SK-N-SH (cell line): Measurements from ENCODE around the gene PCNX1. TPM values are rescaled to one million over a fixed set of nuclear protein-coding genes. Genes with fewer than 3 reads are reported as not detected.
A peak's percentile ranks its signal among the peaks of the same experiment; 100 is the strongest.

ENCODE experiments used
- CTCF ChIA-PET: fragments of 300-600, 350-600 bp; formaldehyde crosslinking; extraction: SDS; loops from one replicate; lab custom pipeline; 2021; lab: Yijun Ruan, JAX
- POLR2A ChIA-PET: fragments of 350-600 bp; sonication (Branson Sonifier 250); formaldehyde crosslinking; extraction: SDS; loops from one replicate; lab custom pipeline; 2020; ENCODE audit warnings: antibody characterized with exemption, inconsistent platforms; lab: Yijun Ruan, JAX
- DNase-seq: peaks from one replicate; pipeline ENCODE4 v3.0.0; 2012
- H2AFZ ChIP-seq: fragments of 200-600 bp; sonication (generic); 2 replicates; pipeline ENCODE4 v1.8.1; 2016; ENCODE audit warnings: antibody characterized with exemption, mild to moderate bottlenecking, low read depth
- H3F3A ChIP-seq: fragments of 200-600 bp; sonication (generic); replicated peaks from 2 replicates; pipeline ENCODE3; 2016; ENCODE audit warnings: antibody characterized with exemption, mild to moderate bottlenecking; ENCODE audit not compliant: insufficient read depth
- H3K27ac ChIP-seq, 2 experiments: fragments of 200-500 bp in 1 of 2; fragments of 200-600 bp in 1 of 2; sonication (Bioruptor generic) in 1 of 2; sonication (generic), shearing (Covaris generic) in 1 of 2; 2 replicates each; pipeline versions ENCODE4 v1.5.1 to v1.6.1; 2014 to 2016; ENCODE audit warnings: low read depth in 2 of 2, inconsistent platforms in 1 of 2, low read length in 1 of 2, mild to moderate bottlenecking in 1 of 2, mixed read lengths in 1 of 2
- H3K27me3 ChIP-seq: fragments of 200-600 bp; sonication (generic), shearing (Covaris generic); 2 replicates; pipeline ENCODE4 v1.6.1; 2016; ENCODE audit warnings: mixed run types; ENCODE audit not compliant: insufficient read depth
- H3K36me3 ChIP-seq, 2 experiments: fragments of 200-500 bp in 1 of 2; fragments of 200-600 bp in 1 of 2; sonication (Bioruptor generic) in 1 of 2; sonication (generic) in 1 of 2; replicated peaks in 1 of 2; 2 replicates each; pipeline versions ENCODE3 to v1.5.1; 2014 to 2016; ENCODE audit warnings: low read length in 1 of 2, mild to moderate bottlenecking in 1 of 2; ENCODE audit not compliant: insufficient read depth in 2 of 2, control insufficient read depth in 1 of 2
- H3K4me1 ChIP-seq, 2 experiments: fragments of 200-500 bp in 1 of 2; fragments of 200-600 bp in 1 of 2; sonication (Bioruptor generic) in 1 of 2; sonication (generic), shearing (Covaris generic) in 1 of 2; 2 replicates each; pipeline versions ENCODE4 v1.5.1 to v1.6.1; 2014 to 2016; ENCODE audit warnings: low read depth in 1 of 2, low read length in 1 of 2, mixed run types in 1 of 2; ENCODE audit not compliant: insufficient read depth in 2 of 2, control insufficient read depth in 1 of 2
- H3K4me2 ChIP-seq: fragments of 200-600 bp; sonication (generic), shearing (Covaris generic); 2 replicates; pipeline ENCODE4 v1.6.1; 2017; ENCODE audit warnings: mixed run types
- H3K4me3 ChIP-seq, 2 experiments: fragments of 200-500 bp in 1 of 2; fragments of 200-600 bp in 1 of 2; sonication (Bioruptor generic) in 1 of 2; sonication (generic), shearing (Covaris generic) in 1 of 2; 2 replicates each; pipeline versions ENCODE4 v1.5.1 to v1.8.1; 2014 to 2016; ENCODE audit warnings: low read depth in 2 of 2, inconsistent platforms in 1 of 2, low read length in 1 of 2, mild to moderate bottlenecking in 1 of 2, mixed read lengths in 1 of 2, moderate library complexity in 1 of 2
- H3K79me2 ChIP-seq: fragments of 200-600 bp; sonication (generic); 2 replicates; pipeline ENCODE4 v1.8.1; 2017; ENCODE audit warnings: mild to moderate bottlenecking; ENCODE audit not compliant: insufficient read depth
- H3K9ac ChIP-seq: fragments of 200-600 bp; sonication (generic); 2 replicates; pipeline ENCODE4 v1.6.1; 2017; ENCODE audit warnings: mixed run types
- H3K9me2 ChIP-seq: fragments of 200-600 bp; sonication (generic); 2 replicates; pipeline ENCODE4 v1.6.1; 2017; ENCODE audit warnings: mixed run types
- H3K9me3 ChIP-seq: fragments of 200-600 bp; sonication (generic); 2 replicates; pipeline ENCODE4 v1.6.1; 2017; ENCODE audit warnings: mixed run types, mild to moderate bottlenecking, moderate library complexity
- H4K20me1 ChIP-seq: fragments of 200-600 bp; sonication (generic); 2 replicates; pipeline ENCODE4 v1.6.1; 2017; ENCODE audit warnings: mild to moderate bottlenecking, mixed run types; ENCODE audit not compliant: insufficient read depth
- CHD2 ChIP-seq: fragments of 150-350 bp; IDR thresholded peaks from 2 replicates; pipeline ENCODE4 v1.6.1; 2018; ENCODE audit warnings: low read length; ENCODE audit not compliant: partially characterized antibody
- FOSL2 ChIP-seq: IDR thresholded peaks from 2 replicates; pipeline ENCODE4 v1.4.0; 2012; ENCODE audit warnings: low read depth, mild to moderate bottlenecking, moderate library complexity, borderline replicate concordance
- FOXM1 ChIP-seq: IDR thresholded peaks from 2 replicates; pipeline ENCODE4 v1.4.0; 2012; ENCODE audit warnings: low read depth, mild to moderate bottlenecking
- GABPA ChIP-seq: IDR thresholded peaks from 2 replicates; pipeline ENCODE4 v1.4.0; 2012; ENCODE audit warnings: low read depth, mild to moderate bottlenecking
- GATA2 ChIP-seq: sonication (generic); formaldehyde crosslinking; IDR thresholded peaks from 2 replicates; pipeline ENCODE4 v1.5.0; 2020; ENCODE audit warnings: mild to moderate bottlenecking, missing genetic modification reagents
- MEF2A ChIP-seq: IDR thresholded peaks from 2 replicates; pipeline ENCODE4 v1.4.0; 2012; ENCODE audit warnings: low read depth, borderline replicate concordance
- MXI1 ChIP-seq: IDR thresholded peaks from 2 replicates; pipeline ENCODE4 v1.6.1; 2012; ENCODE audit warnings: mild to moderate bottlenecking, low read depth, low read length, improper control_type of control experiment
- NRF1 ChIP-seq: IDR thresholded peaks from 2 replicates; pipeline ENCODE4 v1.6.1; 2012; ENCODE audit warnings: low read depth, mild to moderate bottlenecking, low read length
- POLR2AphosphoS5 ChIP-seq: IDR thresholded peaks from 2 replicates; pipeline ENCODE4 v1.6.1; 2012; ENCODE audit warnings: low read depth, low read length
- RAD21 ChIP-seq: IDR thresholded peaks from 2 replicates; pipeline ENCODE4 v1.6.1; 2012; ENCODE audit warnings: mild to moderate bottlenecking, low read length
- RCOR1 ChIP-seq: fragments of 150-350 bp; IDR thresholded peaks from 2 replicates; pipeline ENCODE4 v1.6.1; 2017; ENCODE audit warnings: antibody characterized with exemption, low read length
- TAF1 ChIP-seq: IDR thresholded peaks from 2 replicates; pipeline ENCODE4 v1.6.1; 2012; ENCODE audit warnings: low read depth, mild to moderate bottlenecking, low read length, moderate library complexity, borderline replicate concordance
- TCF12 ChIP-seq: IDR thresholded peaks from 2 replicates; pipeline ENCODE4 v1.4.0; 2012
- YY1 ChIP-seq: IDR thresholded peaks from 2 replicates; pipeline ENCODE4 v1.4.0; 2012; ENCODE audit warnings: low read depth, mild to moderate bottlenecking
- WGBS: methylation state at CpG from one replicate; pipeline ENCODE4 v1.1.6; 2017; ENCODE audit warnings: low lambda C conversion rate; 5-methylcytosine and 5-hydroxymethylcytosine counted together
- polyA plus RNA-seq, 3 experiments: library from polyadenylated mRNA; depleted of rRNA; stranded (reverse); fragments of >200 nt; gene quantifications; 2 replicates each; pipeline ENCODE4 v1.2.3, GENCODE V29; 2012
- TF ChIP-seq, protein P1 (sequence below): IDR thresholded peaks from 2 replicates; pipeline ENCODE4 v1.4.0; 2012; ENCODE audit warnings: low read depth, borderline replicate concordance
- TF ChIP-seq, protein P2 (sequence below): fragments of 150-350 bp; IDR thresholded peaks from 2 replicates; pipeline ENCODE4 v1.6.1; 2017; ENCODE audit warnings: antibody characterized with exemption, low read length, low read depth, borderline replicate concordance
- TF ChIP-seq, protein P3 (sequence below): IDR thresholded peaks from 2 replicates; pipeline ENCODE4 v1.6.1; 2012; ENCODE audit warnings: mild to moderate bottlenecking, low read depth, low read length, moderate library complexity
- TF ChIP-seq, protein P4 (sequence below): IDR thresholded peaks from 2 replicates; pipeline ENCODE4 v1.4.0; 2012; ENCODE audit warnings: low read depth, borderline replicate concordance

Gene PCNX1
- polyA plus RNA-seq, 1 of the 3 experiments (the other 2 are of a cell fraction): 9.4 TPM

DNA sequence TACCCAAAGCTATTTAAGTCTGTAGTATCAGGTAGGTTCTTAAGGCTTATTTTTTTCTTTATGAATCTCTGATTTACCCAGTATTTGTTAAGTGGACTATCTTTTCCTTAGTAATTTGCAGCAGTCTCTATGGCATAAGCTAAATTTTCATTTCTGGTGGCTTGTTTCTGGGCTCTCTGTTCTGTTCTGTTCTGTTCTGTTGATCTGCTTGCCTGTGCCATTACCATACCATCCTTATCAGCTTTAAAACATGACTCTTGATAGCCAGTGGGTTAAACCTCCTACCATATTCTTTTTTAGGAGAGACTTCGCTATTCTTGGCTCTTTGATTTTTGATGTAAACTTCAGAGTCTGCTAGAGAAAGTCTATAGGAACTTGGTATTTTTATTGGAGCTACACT is 46.8 kb downstream of the PCNX1 start:
- no peak overlapping the region for H3K4me2 ChIP-seq
- H2AFZ ChIP-seq: no peak overlapping the region
- no peak overlapping the region for H3K9ac ChIP-seq
- H3K9me3 ChIP-seq: peaks cover 9% of the 10 kb centered on the region; the same call in 1 of the 2 replicates
- no peaks in the 10 kb centered on the region for H3K27me3 ChIP-seq
- H3K9me2 ChIP-seq: no peaks in the 10 kb centered on the region; the same call in 1 of the 2 replicates
- H3K27ac ChIP-seq: no peak overlapping the region
- peaks cover 14% of the 10 kb centered on the region for H4K20me1 ChIP-seq
- DNase-seq: no peak
- no peak overlapping the region for H3K4me3 ChIP-seq
- H3K79me2 ChIP-seq: peaks cover 69% of the 10 kb centered on the region
- POLR2A ChIA-PET: no interaction called here
- TF ChIP-seq MXI1: no peak
- 96% methylated on average over 1 of the region's 1 CpG for WGBS
- peaks cover 25 to 48% of the 10 kb centered on the region in 2 experiments for H3K36me3 ChIP-seq
- peaks cover 0 to 10% of the 10 kb centered on the region in 2 experiments; a peak in 2 of 4 replicates for H3K4me1 ChIP-seq
- H3F3A ChIP-seq: peaks cover 26% of the 10 kb centered on the region
- CTCF ChIA-PET: interaction anchor here (1.0 to 5.0 kb wide), 4 partner anchors 19 to 799 kb away, joined by 4 to 59 read pairs (median 31); partner anchors contain the start of gene PCNX1

DNA sequence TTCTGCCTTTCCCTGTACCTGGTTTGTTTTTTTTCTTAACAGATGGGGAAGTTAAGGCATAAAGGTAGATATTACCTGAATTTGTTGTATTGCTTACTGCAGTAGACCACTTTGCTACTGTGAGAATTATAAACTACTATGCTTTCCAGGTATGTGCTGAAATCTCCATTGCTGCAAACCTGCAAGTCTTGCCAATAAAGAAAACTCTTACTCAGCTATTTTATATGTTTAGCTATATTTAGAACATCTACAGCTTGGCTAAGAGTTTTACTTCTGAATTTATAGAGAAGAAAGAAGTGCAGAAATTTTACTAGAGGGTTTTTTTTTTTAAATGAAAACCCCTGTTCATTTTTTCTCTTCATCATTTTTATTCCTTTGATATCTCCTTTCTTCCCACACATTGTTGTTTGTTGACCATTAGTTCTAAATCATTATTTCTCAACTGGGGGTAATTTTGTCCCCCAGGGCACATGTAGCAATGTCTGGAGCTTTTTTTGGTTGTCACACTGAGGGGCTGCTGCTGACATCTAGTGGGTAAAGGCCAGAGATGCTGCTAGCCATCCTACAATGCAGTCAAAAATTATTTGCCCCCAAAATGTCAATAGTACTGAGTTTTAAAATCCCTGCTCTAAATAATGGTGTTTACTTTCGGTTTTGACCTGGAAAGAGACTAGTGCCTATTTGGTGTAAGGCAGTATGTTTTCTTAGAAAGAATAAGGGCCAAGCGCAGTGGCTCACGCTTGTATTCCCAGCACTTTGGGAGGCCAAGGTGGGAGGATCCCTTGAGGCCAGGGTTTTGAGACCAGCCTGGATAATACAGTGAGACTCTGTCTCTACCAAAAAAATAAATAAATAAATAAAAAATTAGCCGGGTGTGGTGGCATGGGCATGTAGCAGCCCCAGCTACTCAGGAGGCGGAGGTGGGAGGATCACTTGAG is 48.6 kb downstream of the PCNX1 start:
- ChIA-PET POLR2A (no interaction called here), CTCF (interaction anchor here (0.6 to 5.0 kb wide), 15 partner anchors 11 to 539 kb away, joined by 3 to 59 read pairs (median 4); partner anchors contain the start of genes MED6, PCNX1 and SYNJ2BP)
- Histone ChIP-seq H3F3A (peaks cover 15% of the 10 kb centered on the region), H3K9ac (no peak overlapping the region), H4K20me1 (peaks cover 14% of the 10 kb centered on the region), H3K36me3 (peaks cover 9 to 34% of the 10 kb centered on the region in 2 experiments), H3K9me3 (peaks cover 7% of the 10 kb centered on the region; the same call in 1 of the 2 replicates), H3K27me3 (no peaks in the 10 kb centered on the region), H3K9me2 (no peaks in the 10 kb centered on the region; the same call in 1 of the 2 replicates), H3K4me3 (0 out of 4 replicates have a peak overlapping the region, but pooled peaks of 1 of the 2 experiments have one; percentile 8), H3K4me2 (peak overlapping the region; percentile 30; the same call in 1 of the 2 replicates), H3K4me1 (peaks cover 0 to 10% of the 10 kb centered on the region in 2 experiments; a peak in 2 of 4 replicates), H2AFZ (no peak overlapping the region), H3K79me2 (peaks cover 62% of the 10 kb centered on the region), H3K27ac (no peak overlapping the region)
- DNase-seq: peak; percentile 25
- WGBS: 71% methylated on average over 5 of the region's 5 CpGs
- no peak for TF ChIP-seq MXI1
- no peak for TF ChIP-seq FOSL2
- TF ChIP-seq, protein P1, sequence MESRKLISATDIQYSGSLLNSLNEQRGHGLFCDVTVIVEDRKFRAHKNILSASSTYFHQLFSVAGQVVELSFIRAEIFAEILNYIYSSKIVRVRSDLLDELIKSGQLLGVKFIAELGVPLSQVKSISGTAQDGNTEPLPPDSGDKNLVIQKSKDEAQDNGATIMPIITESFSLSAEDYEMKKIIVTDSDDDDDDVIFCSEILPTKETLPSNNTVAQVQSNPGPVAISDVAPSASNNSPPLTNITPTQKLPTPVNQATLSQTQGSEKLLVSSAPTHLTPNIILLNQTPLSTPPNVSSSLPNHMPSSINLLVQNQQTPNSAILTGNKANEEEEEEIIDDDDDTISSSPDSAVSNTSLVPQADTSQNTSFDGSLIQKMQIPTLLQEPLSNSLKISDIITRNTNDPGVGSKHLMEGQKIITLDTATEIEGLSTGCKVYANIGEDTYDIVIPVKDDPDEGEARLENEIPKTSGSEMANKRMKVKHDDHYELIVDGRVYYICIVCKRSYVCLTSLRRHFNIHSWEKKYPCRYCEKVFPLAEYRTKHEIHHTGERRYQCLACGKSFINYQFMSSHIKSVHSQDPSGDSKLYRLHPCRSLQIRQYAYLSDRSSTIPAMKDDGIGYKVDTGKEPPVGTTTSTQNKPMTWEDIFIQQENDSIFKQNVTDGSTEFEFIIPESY: no peak
- no peak for TF ChIP-seq TAF1
- TF ChIP-seq YY1: no peak
- peak; percentile 82 for TF ChIP-seq RAD21
- TF ChIP-seq, protein P2, sequence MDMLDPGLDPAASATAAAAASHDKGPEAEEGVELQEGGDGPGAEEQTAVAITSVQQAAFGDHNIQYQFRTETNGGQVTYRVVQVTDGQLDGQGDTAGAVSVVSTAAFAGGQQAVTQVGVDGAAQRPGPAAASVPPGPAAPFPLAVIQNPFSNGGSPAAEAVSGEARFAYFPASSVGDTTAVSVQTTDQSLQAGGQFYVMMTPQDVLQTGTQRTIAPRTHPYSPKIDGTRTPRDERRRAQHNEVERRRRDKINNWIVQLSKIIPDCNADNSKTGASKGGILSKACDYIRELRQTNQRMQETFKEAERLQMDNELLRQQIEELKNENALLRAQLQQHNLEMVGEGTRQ: no peak
- TF ChIP-seq, protein P3, sequence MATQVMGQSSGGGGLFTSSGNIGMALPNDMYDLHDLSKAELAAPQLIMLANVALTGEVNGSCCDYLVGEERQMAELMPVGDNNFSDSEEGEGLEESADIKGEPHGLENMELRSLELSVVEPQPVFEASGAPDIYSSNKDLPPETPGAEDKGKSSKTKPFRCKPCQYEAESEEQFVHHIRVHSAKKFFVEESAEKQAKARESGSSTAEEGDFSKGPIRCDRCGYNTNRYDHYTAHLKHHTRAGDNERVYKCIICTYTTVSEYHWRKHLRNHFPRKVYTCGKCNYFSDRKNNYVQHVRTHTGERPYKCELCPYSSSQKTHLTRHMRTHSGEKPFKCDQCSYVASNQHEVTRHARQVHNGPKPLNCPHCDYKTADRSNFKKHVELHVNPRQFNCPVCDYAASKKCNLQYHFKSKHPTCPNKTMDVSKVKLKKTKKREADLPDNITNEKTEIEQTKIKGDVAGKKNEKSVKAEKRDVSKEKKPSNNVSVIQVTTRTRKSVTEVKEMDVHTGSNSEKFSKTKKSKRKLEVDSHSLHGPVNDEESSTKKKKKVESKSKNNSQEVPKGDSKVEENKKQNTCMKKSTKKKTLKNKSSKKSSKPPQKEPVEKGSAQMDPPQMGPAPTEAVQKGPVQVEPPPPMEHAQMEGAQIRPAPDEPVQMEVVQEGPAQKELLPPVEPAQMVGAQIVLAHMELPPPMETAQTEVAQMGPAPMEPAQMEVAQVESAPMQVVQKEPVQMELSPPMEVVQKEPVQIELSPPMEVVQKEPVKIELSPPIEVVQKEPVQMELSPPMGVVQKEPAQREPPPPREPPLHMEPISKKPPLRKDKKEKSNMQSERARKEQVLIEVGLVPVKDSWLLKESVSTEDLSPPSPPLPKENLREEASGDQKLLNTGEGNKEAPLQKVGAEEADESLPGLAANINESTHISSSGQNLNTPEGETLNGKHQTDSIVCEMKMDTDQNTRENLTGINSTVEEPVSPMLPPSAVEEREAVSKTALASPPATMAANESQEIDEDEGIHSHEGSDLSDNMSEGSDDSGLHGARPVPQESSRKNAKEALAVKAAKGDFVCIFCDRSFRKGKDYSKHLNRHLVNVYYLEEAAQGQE: no peak
- TF ChIP-seq FOXM1: no peak
- TF ChIP-seq RCOR1: no peak
- TF ChIP-seq GABPA: no peak
- no peak for TF ChIP-seq POLR2AphosphoS5
- no peak for TF ChIP-seq GATA2 (CRISPR knock-in tag)
- no peak for TF ChIP-seq TCF12
- TF ChIP-seq CHD2: no peak
- TF ChIP-seq NRF1: no peak
- TF ChIP-seq MEF2A: no peak
- TF ChIP-seq, protein P4, sequence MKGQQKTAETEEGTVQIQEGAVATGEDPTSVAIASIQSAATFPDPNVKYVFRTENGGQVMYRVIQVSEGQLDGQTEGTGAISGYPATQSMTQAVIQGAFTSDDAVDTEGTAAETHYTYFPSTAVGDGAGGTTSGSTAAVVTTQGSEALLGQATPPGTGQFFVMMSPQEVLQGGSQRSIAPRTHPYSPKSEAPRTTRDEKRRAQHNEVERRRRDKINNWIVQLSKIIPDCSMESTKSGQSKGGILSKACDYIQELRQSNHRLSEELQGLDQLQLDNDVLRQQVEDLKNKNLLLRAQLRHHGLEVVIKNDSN: no peak
